GM12873 (cell line): Measurements from ENCODE around the gene GPR62.

Experiments used
- TF ChIP-seq, protein P1 (sequence below): IDR thresholded peaks from 2 replicates; pipeline ENCODE4 v1.5.1; 2012; ENCODE audit warnings: low read depth, mild to moderate bottlenecking, moderate library complexity, low read length, control low read depth; ENCODE audit not compliant: insufficient read depth; ENCODE audit errors: missing control alignments

GPR62 gene

GRCh38 chr3:52004906-52005395, 49.8 kb downstream of the GPR62 start:
- TF ChIP-seq, protein P1, sequence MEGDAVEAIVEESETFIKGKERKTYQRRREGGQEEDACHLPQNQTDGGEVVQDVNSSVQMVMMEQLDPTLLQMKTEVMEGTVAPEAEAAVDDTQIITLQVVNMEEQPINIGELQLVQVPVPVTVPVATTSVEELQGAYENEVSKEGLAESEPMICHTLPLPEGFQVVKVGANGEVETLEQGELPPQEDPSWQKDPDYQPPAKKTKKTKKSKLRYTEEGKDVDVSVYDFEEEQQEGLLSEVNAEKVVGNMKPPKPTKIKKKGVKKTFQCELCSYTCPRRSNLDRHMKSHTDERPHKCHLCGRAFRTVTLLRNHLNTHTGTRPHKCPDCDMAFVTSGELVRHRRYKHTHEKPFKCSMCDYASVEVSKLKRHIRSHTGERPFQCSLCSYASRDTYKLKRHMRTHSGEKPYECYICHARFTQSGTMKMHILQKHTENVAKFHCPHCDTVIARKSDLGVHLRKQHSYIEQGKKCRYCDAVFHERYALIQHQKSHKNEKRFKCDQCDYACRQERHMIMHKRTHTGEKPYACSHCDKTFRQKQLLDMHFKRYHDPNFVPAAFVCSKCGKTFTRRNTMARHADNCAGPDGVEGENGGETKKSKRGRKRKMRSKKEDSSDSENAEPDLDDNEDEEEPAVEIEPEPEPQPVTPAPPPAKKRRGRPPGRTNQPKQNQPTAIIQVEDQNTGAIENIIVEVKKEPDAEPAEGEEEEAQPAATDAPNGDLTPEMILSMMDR, result no peak

DNA sequence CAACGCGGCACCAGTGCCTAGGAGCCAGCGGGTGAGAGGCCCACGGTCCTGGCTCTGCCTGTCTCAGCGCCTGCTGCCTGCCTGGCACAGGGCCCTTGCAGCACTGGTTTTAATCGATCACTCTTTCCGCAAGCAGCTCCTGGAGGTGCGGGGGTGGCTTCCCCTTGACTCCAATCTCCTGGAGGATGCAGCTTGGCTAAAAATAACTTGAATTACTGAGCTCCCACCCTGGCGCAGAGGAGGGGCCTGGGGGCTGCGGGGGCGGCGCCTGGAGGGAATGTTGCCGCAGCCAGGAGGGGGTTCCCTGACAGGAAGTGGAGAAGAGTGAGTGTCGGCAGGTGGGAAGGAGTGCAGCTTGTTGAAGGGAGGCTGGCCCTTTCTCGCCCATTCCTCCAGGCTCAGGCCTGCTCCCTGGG, 50.4 kb downstream of the GPR62 start:
- TF ChIP-seq, protein P1, result no peak

- TF ChIP-seq, protein P1, result no peak
Measured at GRCh38 chr3:52006017-52006819, 51.0 kb downstream of the GPR62 start.

GRCh38 chr3:52006820-52007133, 51.6 kb downstream of the GPR62 start:
- TF ChIP-seq, protein P1, result no peak
